Ishikawa (cell line): Measurements from ENCODE around the gene TRIP10.

Source experiments
- EP300 ChIP-seq: IDR thresholded peaks from 2 replicates; pipeline ENCODE4 v1.6.1; 2012; ENCODE audit warnings: borderline replicate concordance
- TAF1 ChIP-seq: IDR thresholded peaks from 2 replicates; pipeline ENCODE4 v1.6.1; 2012; ENCODE audit warnings: low read depth, mild to moderate bottlenecking
- ZBTB7A ChIP-seq: IDR thresholded peaks from 2 replicates; pipeline ENCODE4 v1.6.1; 2012; ENCODE audit warnings: low read depth
- TF ChIP-seq, protein P1 (sequence below): IDR thresholded peaks from 2 replicates; pipeline ENCODE4 v1.6.1; 2012

DNA sequence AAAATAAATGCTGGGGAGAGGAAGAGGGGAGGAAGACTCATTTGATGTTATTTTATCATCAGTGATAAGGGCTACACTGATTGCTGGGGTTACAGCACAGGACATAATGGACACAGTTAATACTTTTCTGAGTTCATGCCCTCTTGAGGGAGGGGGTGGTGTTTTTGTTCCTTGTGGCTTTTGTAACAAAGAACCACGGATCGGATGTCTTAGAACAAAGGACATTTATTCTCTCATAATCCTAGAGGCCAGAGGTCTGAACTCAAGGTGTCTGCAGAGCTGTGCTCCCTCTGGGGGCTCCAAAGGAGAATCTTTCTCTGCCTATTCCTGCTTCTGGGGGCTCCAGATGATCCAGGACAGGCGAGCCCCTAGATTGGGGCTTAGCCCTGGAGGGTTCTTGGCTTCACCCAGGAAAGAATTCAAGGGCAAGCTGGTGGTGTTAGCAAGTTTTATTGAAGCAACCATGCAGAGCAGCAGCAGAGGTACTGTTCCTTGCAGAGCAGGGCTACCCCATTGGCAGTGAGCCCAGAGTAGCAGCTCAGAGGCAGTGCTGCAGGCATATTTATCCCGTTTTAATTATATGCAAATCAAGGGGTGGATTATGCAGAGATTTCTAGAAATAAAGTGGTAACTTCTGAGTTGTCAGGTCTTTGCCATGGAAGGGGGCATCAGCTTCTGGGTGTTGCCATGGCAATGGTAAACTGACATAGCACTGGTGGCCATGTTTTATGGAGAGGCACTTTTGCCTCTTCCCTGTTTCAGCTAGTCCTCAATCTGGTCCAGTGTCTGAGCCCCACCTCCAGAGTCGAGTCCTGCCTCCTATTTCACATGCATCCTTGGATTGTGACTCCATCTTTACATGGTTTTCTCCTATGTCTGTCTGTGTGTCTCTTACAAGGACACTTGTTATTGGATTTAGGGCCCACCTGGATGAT, 51.0 kb downstream of the TRIP10 start:
- TF ChIP-seq EP300 (no peak), TAF1 (no peak), ZBTB7A (no peak)
- TF ChIP-seq, protein P1, sequence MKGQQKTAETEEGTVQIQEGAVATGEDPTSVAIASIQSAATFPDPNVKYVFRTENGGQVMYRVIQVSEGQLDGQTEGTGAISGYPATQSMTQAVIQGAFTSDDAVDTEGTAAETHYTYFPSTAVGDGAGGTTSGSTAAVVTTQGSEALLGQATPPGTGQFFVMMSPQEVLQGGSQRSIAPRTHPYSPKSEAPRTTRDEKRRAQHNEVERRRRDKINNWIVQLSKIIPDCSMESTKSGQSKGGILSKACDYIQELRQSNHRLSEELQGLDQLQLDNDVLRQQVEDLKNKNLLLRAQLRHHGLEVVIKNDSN = no peak
